GM12878 (cell line): ENCODE results near the gene GOSR2. TPM values are rescaled to one million over a fixed set of nuclear protein-coding genes. Genes with fewer than 3 reads are reported as not detected.

Source experiments
- ATAC-seq: fragments of 200-7000 bp; cut with Tn5 transposase; 3 replicates; pipeline ENCODE4 v1.9.1; 2020; ENCODE audit warnings: mild to moderate bottlenecking, moderate library complexity
- BruUV-seq: library from RNA; stranded (reverse); fragments of 400-500 nt; replicated peaks from 2 replicates; lab custom pipeline; 2021; lab: Mats Ljungman, UMichigan
- CTCF ChIA-PET: fragments of 300-600 bp; sonication (Branson Sonifier 250); formaldehyde crosslinking; extraction: SDS; loops from one replicate; lab custom pipeline; 2021; ENCODE audit warnings: inconsistent platforms; lab: Yijun Ruan, JAX
- POLR2A ChIA-PET: fragments of 350-600 bp; formaldehyde crosslinking; extraction: SDS; loops from one replicate; lab custom pipeline; 2021; ENCODE audit warnings: inconsistent platforms; lab: Charles Lee
- RAD21 ChIA-PET: fragments of 300-600 bp; sonication (Branson Sonifier 250); formaldehyde crosslinking; loops from one replicate; lab custom pipeline; 2023; ENCODE audit warnings: antibody characterized with exemption; ENCODE audit not compliant: unreplicated experiment; lab: Charles Lee
- SMC1A ChIA-PET: fragments of 300-600 bp; sonication (Branson Sonifier 250); formaldehyde crosslinking; loops from one replicate; lab custom pipeline; 2023; ENCODE audit not compliant: unreplicated experiment, uncharacterized antibody; lab: Charles Lee
- DNase-seq: peaks from one replicate; pipeline ENCODE4 v3.0.0-alpha.2; 2011; ENCODE audit warnings: low read depth, low spot score
- FAIRE-seq: peaks from 3 replicates; lab custom pipeline; 2011; peaks lifted over from hg19 to GRCh38; lab: Jason Lieb, UNC
- H2AFZ ChIP-seq: 2 replicates; pipeline ENCODE4 v1.6.0; 2011; ENCODE audit warnings: low read depth, low read length, control low read depth; ENCODE audit not compliant: control insufficient read depth
- H3K27ac ChIP-seq: 2 replicates; pipeline ENCODE4 v1.5.1; 2011; ENCODE audit warnings: control low read depth; ENCODE audit not compliant: control insufficient read depth, insufficient read depth
- H3K27me3 ChIP-seq, 2 experiments: replicated peaks in 1 of 2; 2 replicates each; pipeline versions ENCODE4 v1.6.0 to v1.6.1; 2011; ENCODE audit warnings: low read length in 1 of 2; ENCODE audit not compliant: control insufficient read depth in 2 of 2, insufficient read depth in 2 of 2
- H3K36me3 ChIP-seq, 2 experiments: 2 replicates each; pipeline ENCODE4 v1.5.1; 2011; ENCODE audit warnings: low read length in 1 of 2; ENCODE audit not compliant: control insufficient read depth in 2 of 2, insufficient read depth in 2 of 2
- H3K4me1 ChIP-seq: 2 replicates; pipeline ENCODE4 v1.6.1; 2011; ENCODE audit warnings: mild to moderate bottlenecking, low read length, moderate library complexity, mixed read lengths; ENCODE audit not compliant: control insufficient read depth, insufficient read depth
- H3K4me2 ChIP-seq: 2 replicates; pipeline ENCODE4 v1.6.0; 2011; ENCODE audit warnings: control low read depth; ENCODE audit not compliant: control insufficient read depth, insufficient read depth
- H3K4me3 ChIP-seq: fragments of 200-600 bp; sonication (generic); 2 replicates; pipeline ENCODE4 v1.5.1; 2016
- H3K79me2 ChIP-seq: 2 replicates; pipeline ENCODE4 v1.6.0; 2011; ENCODE audit warnings: low read length; ENCODE audit not compliant: control insufficient read depth, insufficient read depth
- H3K9ac ChIP-seq: 2 replicates; pipeline ENCODE4 v1.8.0; 2011; ENCODE audit warnings: low read length, control low read depth, mixed read lengths; ENCODE audit not compliant: control insufficient read depth, insufficient read depth
- H3K9me3 ChIP-seq: replicated peaks from 3 replicates; pipeline ENCODE4 v1.5.1; 2011; ENCODE audit warnings: mild to moderate bottlenecking, low read length; ENCODE audit not compliant: control insufficient read depth, insufficient read depth
- H4K20me1 ChIP-seq: 2 replicates; pipeline ENCODE4 v1.6.0; 2011; ENCODE audit not compliant: control insufficient read depth, insufficient read depth
- BRCA1 ChIP-seq: IDR thresholded peaks from 2 replicates; pipeline ENCODE4 v1.6.1; 2011; ENCODE audit warnings: low read depth, low read length, improper control_type of control experiment
- CBFB ChIP-seq: IDR thresholded peaks from 2 replicates; pipeline ENCODE4 v1.6.1; 2016; ENCODE audit warnings: antibody characterized with exemption, low read depth
- CBX3 ChIP-seq: fragments of 200-600 bp; sonication (generic); IDR thresholded peaks from 2 replicates; pipeline ENCODE4 v1.6.1; 2016; ENCODE audit warnings: low read depth, borderline replicate concordance
- EP300 ChIP-seq, 2 experiments: fragments of 150-350 bp in 1 of 2; IDR thresholded peaks; 2 replicates each; pipeline ENCODE4 v1.6.1; 2011 to 2012; ENCODE audit warnings: low read depth in 2 of 2, low read length in 2 of 2, borderline replicate concordance in 1 of 2, improper control_type of control experiment in 1 of 2, inconsistent platforms in 1 of 2; ENCODE audit not compliant: control insufficient read depth in 1 of 2
- ETV6 ChIP-seq, 2 experiments: fragments of 450-650 bp in 1 of 2; IDR thresholded peaks in 1 of 2; conservative IDR thresholded peaks in 1 of 2; 2 replicates each; pipeline ENCODE4 v1.6.1; 2014; ENCODE audit warnings: antibody characterized with exemption in 1 of 2, borderline replicate concordance in 1 of 2, low read depth in 1 of 2, mild to moderate bottlenecking in 1 of 2, moderate library complexity in 1 of 2
- FOS ChIP-seq: IDR thresholded peaks from 3 replicates; pipeline ENCODE4 v1.6.1; 2011; ENCODE audit warnings: borderline replicate concordance; ENCODE audit not compliant: insufficient read length; ENCODE audit errors: extremely low read depth
- GATAD2B ChIP-seq: fragments of 450-650 bp; conservative IDR thresholded peaks from 2 replicates; pipeline ENCODE4 v1.6.1; 2017; ENCODE audit warnings: low read depth, mild to moderate bottlenecking, moderate library complexity
- HDAC2 ChIP-seq: fragments of 200-600 bp; sonication (generic); IDR thresholded peaks from 2 replicates; pipeline ENCODE4 v1.6.1; 2017
- MTA2 ChIP-seq: fragments of 450-650 bp; IDR thresholded peaks from 2 replicates; pipeline ENCODE4 v1.6.1; 2016; ENCODE audit warnings: low read depth, mild to moderate bottlenecking, moderate library complexity
- NFYA ChIP-seq: IDR thresholded peaks from 2 replicates; pipeline ENCODE4 v1.6.1; 2011; ENCODE audit warnings: low read depth, mild to moderate bottlenecking, low read length, improper control_type of control experiment, borderline replicate concordance
- SREBF2 ChIP-seq: IDR thresholded peaks from 2 replicates; pipeline ENCODE4 v1.6.1; 2012; ENCODE audit warnings: mild to moderate bottlenecking, low read length
- TCF12 ChIP-seq: IDR thresholded peaks from 2 replicates; pipeline ENCODE4 v1.6.1; 2011; ENCODE audit warnings: low read depth, mild to moderate bottlenecking, low read length
- ZBED1 ChIP-seq: IDR thresholded peaks from 2 replicates; pipeline ENCODE4 v1.6.1; 2016; ENCODE audit warnings: borderline replicate concordance
- WGBS: methylation state at CpG from one replicate; pipeline ENCODE4 v1.1.6; 2016; ENCODE audit warnings: low lambda C conversion rate; ENCODE audit not compliant: insufficient replicate concordance, insufficient coverage; ENCODE audit errors: missing lambda C conversion rate; 5-methylcytosine and 5-hydroxymethylcytosine counted together
- in situ Hi-C: fragments of 300-500 bp; cut with MboI; formaldehyde crosslinking; loops from 9 replicates; pipeline ENCODE4 v1.14.3; 2018; ENCODE audit warnings: mixed read lengths
- intact Hi-C: fragments of 100-400 bp; cut with micrococcal nuclease; formaldehyde crosslinking; loops from one replicate; pipeline ENCODE4 v1.14.2; 2022; ENCODE audit not compliant: unreplicated experiment
- polyA plus RNA-seq, 11 experiments: library from polyadenylated mRNA; depleted of rRNA in 4 of 11; unstranded in 6 of 11; stranded (reverse) in 5 of 11; fragments of >200 nt; fragmentation: Nextera tagmentation in 4 of 11; fragmentation: Illumina TruSeq in 1 of 11; extraction: Ambion mirVana in 4 of 11; extraction: Trizol in 1 of 11; gene quantifications; 1 replicate in 1 of 11; 2 replicates in 10 of 11; pipeline versions ENCODE4 v1.2.1 to v1.2.3, GENCODE V29; 2011 to 2016; ENCODE audit warnings: inconsistent platforms in 2 of 11, missing spikeins in 2 of 11, low read depth in 1 of 11
- total RNA-seq, 4 experiments: library from RNA; depleted of rRNA in 3 of 4; stranded (reverse); fragments of >200 nt in 3 of 4; fragmentation: Illumina TruSeq in 1 of 4; extraction: Trizol in 1 of 4; gene quantifications; 2 replicates each; pipeline versions ENCODE4 v1.2.1 to v1.2.3, GENCODE V29; 2013 to 2021
- TF ChIP-seq, protein P1 (sequence below): fragments of 450-650 bp; formaldehyde crosslinking; IDR thresholded peaks from 2 replicates; pipeline ENCODE4 v1.5.0; 2022; ENCODE audit warnings: mild to moderate bottlenecking, missing genetic modification characterization

Gene GOSR2
- total and polyA plus RNA-seq, 10 of the 15 experiments (the other 5 are each of a cell fraction or from before 2014, with no cell fraction given), result 30.1 to 64.5 (median 47.0) TPM

DNA sequence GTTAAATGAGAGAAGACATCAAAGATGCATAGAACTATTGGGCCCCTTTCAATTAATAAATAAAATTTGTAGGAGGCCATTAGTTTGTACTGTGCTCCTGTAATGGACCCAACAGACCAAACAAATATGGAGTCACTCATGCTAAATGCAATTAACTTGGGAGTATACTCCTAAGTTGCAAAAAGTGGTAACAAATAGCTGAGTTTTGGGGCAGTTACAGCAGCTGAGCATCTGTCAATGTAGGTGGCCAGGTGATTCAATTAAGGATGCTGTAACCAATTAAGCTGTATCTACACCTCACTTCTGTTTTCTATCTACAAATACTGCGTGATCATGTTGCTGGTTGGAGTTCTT is 36.7 kb upstream of the GOSR2 start:
- no peaks in the 10 kb centered on the region; a peak in 3 of 4 replicates for H3K27me3 ChIP-seq
- H3K79me2 ChIP-seq, result no peaks in the 10 kb centered on the region
- no peaks in the 10 kb centered on the region for H3K4me1 ChIP-seq
- no peak overlapping the region for H3K4me3 ChIP-seq
- H3K36me3 ChIP-seq, result no peaks in the 10 kb centered on the region
- no peak for ATAC-seq
- H3K9me3 ChIP-seq, result no peaks in the 10 kb centered on the region
- no TSS peak for BruUV-seq
- no peak overlapping the region for H3K4me2 ChIP-seq
- H2AFZ ChIP-seq, result no peak overlapping the region
- no peak for FAIRE-seq
- ChIA-PET CTCF (no interaction called here), SMC1A (no interaction called here), RAD21 (no interaction called here), POLR2A (no interaction called here)
- 0% methylated on average over 1 of the region's 1 CpG for WGBS
- H4K20me1 ChIP-seq, result peaks cover 3% of the 10 kb centered on the region; the same call in 1 of the 2 replicates
- no peak for DNase-seq
- H3K27ac ChIP-seq, result no peak overlapping the region
- intact Hi-C loops, result no loop called here
- no peak overlapping the region for H3K9ac ChIP-seq
- TF ChIP-seq FOS (no peak), ZBED1 (no peak), CBX3 (no peak), CBFB (no peak), BRCA1 (no peak), SREBF2 (no peak), HDAC2 (no peak), NFYA (no peak), EP300 (IDR thresholded peaks at IDR 0.05; ENCODE audit: borderline replicate concordance in 1 of 2, control insufficient read depth in 1 of 2, low read depth in 2 of 2, low read length in 2 of 2) (no peak), ETV6 (conservative IDR thresholded peaks at IDR 0.05 in 1 of 2, IDR thresholded peaks at IDR 0.05 in 1 of 2; ENCODE audit: borderline replicate concordance in 1 of 2, low read depth in 1 of 2) (no peak), TCF12 (no peak), GATAD2B (no peak), MTA2 (no peak)
- TF ChIP-seq, protein P1, sequence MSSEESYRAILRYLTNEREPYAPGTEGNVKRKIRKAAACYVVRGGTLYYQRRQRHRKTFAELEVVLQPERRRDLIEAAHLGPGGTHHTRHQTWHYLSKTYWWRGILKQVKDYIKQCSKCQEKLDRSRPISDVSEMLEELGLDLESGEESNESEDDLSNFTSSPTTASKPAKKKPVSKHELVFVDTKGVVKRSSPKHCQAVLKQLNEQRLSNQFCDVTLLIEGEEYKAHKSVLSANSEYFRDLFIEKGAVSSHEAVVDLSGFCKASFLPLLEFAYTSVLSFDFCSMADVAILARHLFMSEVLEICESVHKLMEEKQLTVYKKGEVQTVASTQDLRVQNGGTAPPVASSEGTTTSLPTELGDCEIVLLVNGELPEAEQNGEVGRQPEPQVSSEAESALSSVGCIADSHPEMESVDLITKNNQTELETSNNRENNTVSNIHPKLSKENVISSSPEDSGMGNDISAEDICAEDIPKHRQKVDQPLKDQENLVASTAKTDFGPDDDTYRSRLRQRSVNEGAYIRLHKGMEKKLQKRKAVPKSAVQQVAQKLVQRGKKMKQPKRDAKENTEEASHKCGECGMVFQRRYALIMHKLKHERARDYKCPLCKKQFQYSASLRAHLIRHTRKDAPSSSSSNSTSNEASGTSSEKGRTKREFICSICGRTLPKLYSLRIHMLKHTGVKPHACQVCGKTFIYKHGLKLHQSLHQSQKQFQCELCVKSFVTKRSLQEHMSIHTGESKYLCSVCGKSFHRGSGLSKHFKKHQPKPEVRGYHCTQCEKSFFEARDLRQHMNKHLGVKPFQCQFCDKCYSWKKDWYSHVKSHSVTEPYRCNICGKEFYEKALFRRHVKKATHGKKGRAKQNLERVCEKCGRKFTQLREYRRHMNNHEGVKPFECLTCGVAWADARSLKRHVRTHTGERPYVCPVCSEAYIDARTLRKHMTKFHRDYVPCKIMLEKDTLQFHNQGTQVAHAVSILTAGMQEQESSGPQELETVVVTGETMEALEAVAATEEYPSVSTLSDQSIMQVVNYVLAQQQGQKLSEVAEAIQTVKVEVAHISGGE (CRISPR knock-in tag), result no peak
- TF ChIP-seq, all 136 proteins: peak for 0
- in situ Hi-C loops, result no loop called here
